ENCODE data around the gene POU6F2. TPM values are rescaled to one million over a fixed set of nuclear protein-coding genes. Genes with fewer than 3 reads are reported as not detected.

POU6F2 gene
- total and polyA plus RNA-seq, 12 donors, result 0.03 to 0.31 (median 0.19) TPM; not detected in 9

DNA sequence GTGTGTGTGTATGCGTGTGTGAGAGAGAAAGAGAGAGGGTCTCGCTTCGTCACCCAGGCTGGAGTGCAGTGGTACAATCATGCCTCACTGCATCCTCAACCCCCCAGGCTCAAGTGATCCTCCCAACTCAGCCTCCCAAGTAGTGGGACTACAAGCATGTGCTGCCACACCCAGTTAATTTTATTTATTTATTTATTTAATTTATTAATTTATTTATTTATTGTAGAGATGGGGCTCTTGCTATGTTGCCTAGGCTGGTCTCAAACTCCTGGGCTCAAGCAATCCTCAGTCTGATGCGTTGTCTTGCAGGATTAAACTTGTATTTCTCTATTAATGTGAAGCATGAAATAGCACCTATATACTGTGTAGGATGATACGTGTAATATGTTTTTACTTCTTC, 21.8 kb upstream of the POU6F2 start:
- intact Hi-C loops (cut with DNase I), result no loop called here
- DNase-seq, result no peak
- Histone ChIP-seq H3K4me1 (replicated peaks in 1 of 2) (no peaks in the 10 kb centered on the region), H3K27me3 (no peaks in the 10 kb centered on the region), H3K36me3 (replicated peaks in 1 of 2) (no peaks in the 10 kb centered on the region), H3K27ac (no peak overlapping the region), H3K9me3 (replicated peaks in 1 of 3) (no peaks in the 10 kb centered on the region), H3K4me3 (no peak overlapping the region)
- TF ChIP-seq, protein P1, sequence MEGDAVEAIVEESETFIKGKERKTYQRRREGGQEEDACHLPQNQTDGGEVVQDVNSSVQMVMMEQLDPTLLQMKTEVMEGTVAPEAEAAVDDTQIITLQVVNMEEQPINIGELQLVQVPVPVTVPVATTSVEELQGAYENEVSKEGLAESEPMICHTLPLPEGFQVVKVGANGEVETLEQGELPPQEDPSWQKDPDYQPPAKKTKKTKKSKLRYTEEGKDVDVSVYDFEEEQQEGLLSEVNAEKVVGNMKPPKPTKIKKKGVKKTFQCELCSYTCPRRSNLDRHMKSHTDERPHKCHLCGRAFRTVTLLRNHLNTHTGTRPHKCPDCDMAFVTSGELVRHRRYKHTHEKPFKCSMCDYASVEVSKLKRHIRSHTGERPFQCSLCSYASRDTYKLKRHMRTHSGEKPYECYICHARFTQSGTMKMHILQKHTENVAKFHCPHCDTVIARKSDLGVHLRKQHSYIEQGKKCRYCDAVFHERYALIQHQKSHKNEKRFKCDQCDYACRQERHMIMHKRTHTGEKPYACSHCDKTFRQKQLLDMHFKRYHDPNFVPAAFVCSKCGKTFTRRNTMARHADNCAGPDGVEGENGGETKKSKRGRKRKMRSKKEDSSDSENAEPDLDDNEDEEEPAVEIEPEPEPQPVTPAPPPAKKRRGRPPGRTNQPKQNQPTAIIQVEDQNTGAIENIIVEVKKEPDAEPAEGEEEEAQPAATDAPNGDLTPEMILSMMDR (IDR thresholded peaks at IDR 0.05), result no peak
- TF ChIP-seq POLR2A (IDR thresholded peaks at IDR 0.05), result no peak
- 71 to 76% (median 74%) methylated on average over 5 of the region's 5 CpGs for WGBS, 4 donors

DNA sequence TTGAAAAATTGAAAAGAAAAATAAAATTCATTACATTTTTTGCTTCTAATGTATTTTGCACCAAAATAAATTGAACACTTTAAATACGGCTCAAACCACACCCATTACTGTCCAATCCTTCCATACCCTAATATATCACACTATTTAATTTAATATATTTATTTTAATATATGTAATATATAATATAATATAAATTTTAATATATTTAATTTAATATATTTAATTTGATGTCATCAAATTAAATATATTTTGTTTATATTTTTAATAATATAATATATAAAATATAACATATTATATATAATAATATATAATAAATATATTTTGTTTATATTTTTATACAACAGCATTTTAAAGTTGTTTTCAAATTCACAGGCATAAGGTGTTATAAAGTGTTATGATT, 15.7 kb upstream of the POU6F2 start:
- Histone ChIP-seq H3K9me3 (replicated peaks in 1 of 3) (no peaks in the 10 kb centered on the region), H3K36me3 (replicated peaks in 1 of 2) (no peaks in the 10 kb centered on the region), H3K27ac (no peak overlapping the region), H3K4me1 (replicated peaks in 1 of 2) (no peaks in the 10 kb centered on the region), H3K27me3 (no peaks in the 10 kb centered on the region), H3K4me3 (no peak overlapping the region)
- 67 to 92% (median 76%) methylated on average over 1 of the region's 1 CpG for WGBS, 4 donors
- TF ChIP-seq POLR2A (IDR thresholded peaks at IDR 0.05), result no peak
- TF ChIP-seq, protein P1 (IDR thresholded peaks at IDR 0.05), result no peak
- intact Hi-C loops (cut with DNase I), result no loop called here
- DNase-seq, result no peak

DNA sequence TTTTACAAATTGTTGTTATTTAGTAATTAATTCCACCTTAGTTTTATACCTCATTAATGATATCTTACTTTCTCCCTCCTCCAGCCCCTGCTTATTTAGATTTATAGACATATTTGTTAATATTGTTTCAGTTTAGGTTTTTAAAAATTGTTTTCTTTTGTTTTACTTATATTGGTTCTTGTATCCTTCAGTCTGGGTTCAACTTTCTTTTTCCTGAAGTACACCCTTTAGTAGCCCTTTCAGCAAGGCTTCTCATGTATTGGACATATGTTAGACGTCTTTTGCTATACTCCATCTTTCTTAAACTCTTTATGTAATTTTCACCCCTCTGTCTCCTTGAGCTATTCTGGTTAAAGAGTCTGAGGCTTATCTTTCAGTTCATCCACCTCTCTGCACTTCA, 12.8 kb upstream of the POU6F2 start:
- TF ChIP-seq, protein P1 (IDR thresholded peaks at IDR 0.05), result no peak
- no peak for TF ChIP-seq POLR2A (IDR thresholded peaks at IDR 0.05)

DNA sequence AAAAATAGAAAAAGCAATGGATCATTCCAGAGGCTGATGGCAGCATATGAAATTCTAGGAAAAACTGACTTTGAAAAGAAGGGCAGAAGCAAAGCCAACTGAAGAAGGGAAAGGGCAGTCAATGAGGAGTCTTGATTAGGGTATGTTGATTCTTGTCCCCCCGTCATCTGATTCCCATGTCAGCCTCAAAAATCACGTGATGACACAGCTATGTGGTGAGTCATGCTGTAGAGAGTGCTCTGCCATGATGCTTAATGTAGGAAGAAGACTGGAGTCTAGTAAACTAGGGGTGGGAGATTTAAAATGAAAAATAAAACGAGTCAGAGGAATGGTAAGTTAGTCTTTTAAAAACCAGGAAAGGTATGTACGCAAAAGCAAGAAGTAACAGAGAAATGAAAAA, 3.9 kb upstream of the POU6F2 start:
- H3K4me1 ChIP-seq (replicated peaks in 1 of 2), result no peaks in the 10 kb centered on the region
- WGBS, 4 donors, result 50 to 61% (median 57%) methylated on average over 4 of the region's 4 CpGs
- H3K36me3 ChIP-seq (replicated peaks in 1 of 2), result no peaks in the 10 kb centered on the region
- DNase-seq, result no peak
- H3K4me3 ChIP-seq, result no peak overlapping the region
- intact Hi-C loops (cut with DNase I), result no loop called here
- peaks cover 37% of the 10 kb centered on the region for H3K27me3 ChIP-seq
- TF ChIP-seq, protein P1 (IDR thresholded peaks at IDR 0.05), result no peak
- no peak for TF ChIP-seq POLR2A (IDR thresholded peaks at IDR 0.05)
- no peaks in the 10 kb centered on the region for H3K9me3 ChIP-seq (replicated peaks in 1 of 3)
- H3K27ac ChIP-seq, result no peak overlapping the region

More for the DNA sequence above, 12.8 kb upstream of the POU6F2 start:
- intact Hi-C loops (cut with DNase I), result no loop called here
- Histone ChIP-seq H3K36me3 (replicated peaks in 1 of 2) (no peaks in the 10 kb centered on the region), H3K4me3 (no peak overlapping the region), H3K27ac (no peak overlapping the region), H3K27me3 (no peaks in the 10 kb centered on the region), H3K9me3 (replicated peaks in 1 of 3) (no peaks in the 10 kb centered on the region), H3K4me1 (replicated peaks in 1 of 2) (no peaks in the 10 kb centered on the region)
- no peak for DNase-seq
- WGBS, 4 donors, result 38 to 69% (median 53%) methylated on average over 1 of the region's 1 CpG
